ENCODE results near the gene CPNE5. TPM values are rescaled to one million over a fixed set of nuclear protein-coding genes. Genes with fewer than 3 reads are reported as not detected.
A peak's percentile ranks its signal among the peaks of the same experiment; 100 is the strongest.

CPNE5 gene
- polyA plus RNA-seq, 3 donors, result 0.47 to 0.85 (median 0.82) TPM

GRCh38 chr6:36808634-36809033, 30.6 kb downstream of the CPNE5 start:
- peaks cover 8 to 22% (median 8%) of the 10 kb centered on the region in 3 donors for H3K27me3 Mint-ChIP-seq (ENCODE audit: low read depth in 3 of 3)
- Histone ChIP-seq H3K9ac (ENCODE audit: insufficient read depth, low read length, poor library complexity, severe bottlenecking) (no peak overlapping the region), H3K36me3 (replicated peaks in 1 of 2; ENCODE audit: control insufficient read depth in 1 of 2, insufficient read depth in 2 of 2, low read length in 2 of 2) (no peaks in the 10 kb centered on the region), H4K20me1 (ENCODE audit: insufficient read depth, low read length) (no peaks in the 10 kb centered on the region), H3K27ac (ENCODE audit: low read depth in 1 of 2, low read length in 2 of 2) (no peak overlapping the region), H3K4me1 (ENCODE audit: control insufficient read depth in 1 of 2, insufficient read depth in 2 of 2, low read length in 2 of 2) (no peaks in the 10 kb centered on the region), H3K4me2 (replicated peaks; ENCODE audit: extremely low read depth, low read length, poor library complexity, severe bottlenecking) (no peak overlapping the region), H3K4me3 (replicated peaks in 1 of 3; ENCODE audit: low read depth in 2 of 3, low read length in 3 of 3) (no peak overlapping the region), H3K79me2 (ENCODE audit: insufficient read depth, low read length) (no peaks in the 10 kb centered on the region), H2AFZ (ENCODE audit: insufficient read depth, low read depth, low read length, poor library complexity, severe bottlenecking) (no peak overlapping the region), H3K9me3 (replicated peaks in 1 of 2; ENCODE audit: control insufficient read depth in 1 of 2, insufficient read depth in 1 of 2, low read length in 2 of 2) (no peaks in the 10 kb centered on the region), H3K27me3 (ENCODE audit: control insufficient read depth in 2 of 2, insufficient read depth in 2 of 2, low read length in 2 of 2) (no peaks in the 10 kb centered on the region)
- no peaks in the 10 kb centered on the region for H3K9me3 Mint-ChIP-seq
- no peak overlapping the region for H3K27ac Mint-ChIP-seq
- TF ChIP-seq CTCF (IDR thresholded peaks at IDR 0.05), result no peak
- 100% methylated on average over 3 of the region's 5 CpGs for WGBS (ENCODE audit: insufficient coverage)
- intact Hi-C loops (cut with micrococcal nuclease), result no loop called here
- no peaks in the 10 kb centered on the region for H3K4me1 Mint-ChIP-seq
- DNase-seq, result no peak
- H3K4me3 Mint-ChIP-seq, result no peak overlapping the region
- no peaks in the 10 kb centered on the region for H3K36me3 Mint-ChIP-seq

GRCh38 chr6:36807750-36808149, 31.5 kb downstream of the CPNE5 start:
- H3K36me3 ChIP-seq (replicated peaks in 1 of 2; ENCODE audit: control insufficient read depth in 1 of 2, insufficient read depth in 2 of 2, low read length in 2 of 2), result no peaks in the 10 kb centered on the region
- peak overlapping the region in 1 of 7 donors; percentile 23 for H3K27ac Mint-ChIP-seq
- no peaks in the 10 kb centered on the region for H3K79me2 ChIP-seq (ENCODE audit: insufficient read depth, low read length)
- H2AFZ ChIP-seq (ENCODE audit: insufficient read depth, low read depth, low read length, poor library complexity, severe bottlenecking), result no peak overlapping the region
- no peak overlapping the region for H3K4me2 ChIP-seq (replicated peaks; ENCODE audit: extremely low read depth, low read length, poor library complexity, severe bottlenecking)
- no peak overlapping the region for H3K4me3 Mint-ChIP-seq
- peaks cover 0 to 2% (median 0%) of the 10 kb centered on the region in 7 donors for H3K9me3 Mint-ChIP-seq
- H3K36me3 Mint-ChIP-seq, result no peaks in the 10 kb centered on the region
- no peak for TF ChIP-seq CTCF (IDR thresholded peaks at IDR 0.05)
- intact Hi-C loops (cut with micrococcal nuclease), result no loop called here
- no peaks in the 10 kb centered on the region for H3K4me1 Mint-ChIP-seq
- H3K27me3 ChIP-seq (ENCODE audit: control insufficient read depth in 2 of 2, insufficient read depth in 2 of 2, low read length in 2 of 2), result no peaks in the 10 kb centered on the region
- no peak for DNase-seq
- whole genome bisulfite sequencing (ENCODE audit: insufficient coverage), result 87% methylated on average over 3 of the region's 7 CpGs
- peaks cover 8 to 24% (median 8%) of the 10 kb centered on the region in 3 donors for H3K27me3 Mint-ChIP-seq (ENCODE audit: low read depth in 3 of 3)
- H3K4me3 ChIP-seq (replicated peaks in 1 of 3; ENCODE audit: low read depth in 2 of 3, low read length in 3 of 3), result no peak overlapping the region
- no peaks in the 10 kb centered on the region for H4K20me1 ChIP-seq (ENCODE audit: insufficient read depth, low read length)
- H3K27ac ChIP-seq (ENCODE audit: low read depth in 1 of 2, low read length in 2 of 2), result no peak overlapping the region
- H3K9me3 ChIP-seq (replicated peaks in 1 of 2; ENCODE audit: control insufficient read depth in 1 of 2, insufficient read depth in 1 of 2, low read length in 2 of 2), result no peaks in the 10 kb centered on the region
- no peak overlapping the region for H3K9ac ChIP-seq (ENCODE audit: insufficient read depth, low read length, poor library complexity, severe bottlenecking)
- no peaks in the 10 kb centered on the region for H3K4me1 ChIP-seq (ENCODE audit: control insufficient read depth in 1 of 2, insufficient read depth in 2 of 2, low read length in 2 of 2)

Data from CD14-positive monocyte (primary cell).